Endothelial cell of umbilical vein (primary cell): Measurements from ENCODE around the gene CCND1.

ENCODE experiments used
- EZH2 ChIP-seq: IDR thresholded peaks from 2 replicates; pipeline ENCODE4 v1.6.1; 2012; ENCODE audit warnings: borderline replicate concordance, low read depth, mild to moderate bottlenecking, moderate library complexity, low read length, inconsistent platforms; ENCODE audit not compliant: severe bottlenecking
- JUN ChIP-seq: IDR thresholded peaks from 2 replicates; pipeline ENCODE4 v1.6.1; 2011; ENCODE audit warnings: borderline replicate concordance, low read depth; ENCODE audit not compliant: insufficient read length, insufficient read depth
- TF ChIP-seq, protein P1 (sequence below): IDR thresholded peaks from 2 replicates; pipeline ENCODE4 v1.6.1; 2011; ENCODE audit not compliant: insufficient read depth, insufficient read length
- TF ChIP-seq, protein P2 (sequence below), 2 donors: IDR thresholded peaks; 1 replicate in 1 of 2; 2 replicates in 1 of 2; pipeline ENCODE4 v1.5.1; 2011; ENCODE audit warnings: low read length in 2 of 2, mild to moderate bottlenecking in 2 of 2, moderate library complexity in 2 of 2, control low read depth in 1 of 2, inconsistent platforms in 1 of 2, low read depth in 1 of 2; ENCODE audit not compliant: insufficient read depth in 1 of 2; ENCODE audit errors: extremely low read depth in 1 of 2

DNA sequence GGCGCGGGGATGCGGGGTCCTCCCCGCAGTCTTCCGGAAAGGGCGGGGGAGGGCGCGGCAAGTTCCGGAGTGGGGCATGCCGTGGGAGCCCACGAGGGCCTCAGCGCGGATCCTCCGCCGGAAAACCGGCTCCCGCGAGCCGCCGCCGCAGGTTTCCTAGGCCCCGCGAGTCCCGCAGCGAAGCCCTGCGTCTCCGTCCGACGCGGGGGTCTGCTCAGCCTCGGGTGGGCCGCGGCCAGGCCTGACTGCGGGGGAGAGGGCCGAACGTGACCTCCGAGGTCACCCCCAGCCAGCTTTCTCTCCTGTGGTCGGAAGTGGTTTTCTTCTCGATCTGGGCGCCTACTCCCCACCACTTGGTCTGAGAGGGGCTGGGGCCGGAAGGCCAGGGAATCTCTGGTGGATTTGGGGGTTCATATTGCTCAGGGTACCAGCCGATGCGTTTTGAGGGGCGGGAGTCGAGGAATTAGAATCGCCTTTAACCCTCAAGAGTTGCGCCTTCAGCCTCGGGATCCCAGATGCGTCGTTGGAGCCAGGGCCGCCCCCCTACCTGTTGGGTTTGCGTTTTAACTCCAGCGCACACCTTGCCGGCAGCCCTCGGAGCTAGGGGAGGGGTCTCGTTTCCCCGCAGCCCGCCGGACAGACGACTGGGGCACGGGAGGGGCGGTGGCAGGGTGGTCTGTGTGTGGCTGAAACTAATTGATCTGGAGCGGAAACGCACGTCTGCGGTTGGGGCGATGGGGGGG lies 3.6 kb upstream of the CCND1 start:
- TF ChIP-seq, protein P1, sequence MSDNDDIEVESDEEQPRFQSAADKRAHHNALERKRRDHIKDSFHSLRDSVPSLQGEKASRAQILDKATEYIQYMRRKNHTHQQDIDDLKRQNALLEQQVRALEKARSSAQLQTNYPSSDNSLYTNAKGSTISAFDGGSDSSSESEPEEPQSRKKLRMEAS = no peak
- TF ChIP-seq, protein P2, sequence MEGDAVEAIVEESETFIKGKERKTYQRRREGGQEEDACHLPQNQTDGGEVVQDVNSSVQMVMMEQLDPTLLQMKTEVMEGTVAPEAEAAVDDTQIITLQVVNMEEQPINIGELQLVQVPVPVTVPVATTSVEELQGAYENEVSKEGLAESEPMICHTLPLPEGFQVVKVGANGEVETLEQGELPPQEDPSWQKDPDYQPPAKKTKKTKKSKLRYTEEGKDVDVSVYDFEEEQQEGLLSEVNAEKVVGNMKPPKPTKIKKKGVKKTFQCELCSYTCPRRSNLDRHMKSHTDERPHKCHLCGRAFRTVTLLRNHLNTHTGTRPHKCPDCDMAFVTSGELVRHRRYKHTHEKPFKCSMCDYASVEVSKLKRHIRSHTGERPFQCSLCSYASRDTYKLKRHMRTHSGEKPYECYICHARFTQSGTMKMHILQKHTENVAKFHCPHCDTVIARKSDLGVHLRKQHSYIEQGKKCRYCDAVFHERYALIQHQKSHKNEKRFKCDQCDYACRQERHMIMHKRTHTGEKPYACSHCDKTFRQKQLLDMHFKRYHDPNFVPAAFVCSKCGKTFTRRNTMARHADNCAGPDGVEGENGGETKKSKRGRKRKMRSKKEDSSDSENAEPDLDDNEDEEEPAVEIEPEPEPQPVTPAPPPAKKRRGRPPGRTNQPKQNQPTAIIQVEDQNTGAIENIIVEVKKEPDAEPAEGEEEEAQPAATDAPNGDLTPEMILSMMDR (IDR thresholded peaks at IDR 0.05; ENCODE audit: extremely low read depth in 1 of 2, insufficient read depth in 1 of 2, low read depth in 1 of 2, low read length in 2 of 2) = no peak
- TF ChIP-seq JUN (no peak), EZH2 (no peak)
